Liver (tissue), 9 donors: ENCODE data around the gene BLTP3A. TPM values are rescaled to one million over a fixed set of nuclear protein-coding genes. Genes with fewer than 3 reads are reported as not detected.
"Not testable (repeated sequence)": the region's sequence is repeated elsewhere in the genome, so short reads cannot be mapped to it uniquely, and the experiment has no call there.

Experiments used
- DNase-seq: peaks from one replicate; pipeline ENCODE4 v3.0.0-alpha.2; 2017; ENCODE audit warnings: low spot score
- H3K27ac ChIP-seq, 2 donors: one replicate each; pipeline ENCODE4 v1.7.0; 2013; ENCODE audit warnings: inconsistent platforms in 2 of 2, low read length in 2 of 2, control low read depth in 1 of 2, low read depth in 1 of 2, mild to moderate bottlenecking in 1 of 2
- H3K27me3 ChIP-seq, 4 donors: one replicate each; pipeline versions ENCODE4 v1.6.1 to v1.7.0; 2013; ENCODE audit warnings: low read length in 3 of 4, inconsistent platforms in 1 of 4, mild to moderate bottlenecking in 1 of 4, moderate library complexity in 1 of 4; ENCODE audit not compliant: control insufficient read depth in 4 of 4, insufficient read depth in 4 of 4
- H3K36me3 ChIP-seq, 4 donors: one replicate each; pipeline versions ENCODE4 v1.6.1 to v1.7.0; 2013; ENCODE audit warnings: low read length in 3 of 4, mild to moderate bottlenecking in 3 of 4, low read depth in 1 of 4, moderate library complexity in 1 of 4; ENCODE audit not compliant: control insufficient read depth in 4 of 4, insufficient read depth in 3 of 4
- H3K4me1 ChIP-seq, 4 donors: one replicate each; pipeline versions ENCODE4 v1.6.1 to v1.7.0; 2013; ENCODE audit warnings: low read length in 3 of 4, mild to moderate bottlenecking in 3 of 4, moderate library complexity in 1 of 4; ENCODE audit not compliant: control insufficient read depth in 4 of 4, insufficient read depth in 4 of 4
- H3K4me3 ChIP-seq, 3 donors: one replicate each; pipeline versions ENCODE4 v1.6.1 to v1.7.0; 2013; ENCODE audit warnings: low read length in 3 of 3, control low read depth in 1 of 3, low read depth in 1 of 3, mild to moderate bottlenecking in 1 of 3
- H3K9ac ChIP-seq, 2 donors: one replicate each; pipeline ENCODE4 v1.7.0; 2013; ENCODE audit warnings: low read length in 2 of 2, mild to moderate bottlenecking in 2 of 2, moderate library complexity in 2 of 2, control low read depth in 1 of 2, low read depth in 1 of 2
- H3K9me3 ChIP-seq, 4 donors: one replicate each; pipeline versions ENCODE4 v1.6.1 to v1.7.0; 2013; ENCODE audit warnings: low read length in 3 of 4; ENCODE audit not compliant: control insufficient read depth in 4 of 4
- ATF3 ChIP-seq: IDR thresholded peaks from 2 replicates; pipeline ENCODE4 v1.6.1; 2016; ENCODE audit warnings: antibody characterized with exemption
- EGR1 ChIP-seq, 2 donors: IDR thresholded peaks; 2 replicates each; pipeline ENCODE4 v1.6.1; 2016 to 2018; ENCODE audit warnings: antibody characterized with exemption in 2 of 2, low read depth in 2 of 2
- FOXA1 ChIP-seq: IDR thresholded peaks from 2 replicates; pipeline ENCODE4 v1.6.1; 2016; ENCODE audit warnings: antibody characterized with exemption
- FOXA2 ChIP-seq: IDR thresholded peaks from 2 replicates; pipeline ENCODE4 v1.6.1; 2016; ENCODE audit warnings: antibody characterized with exemption
- HNF4A ChIP-seq, 2 donors: conservative IDR thresholded peaks; 2 replicates each; pipeline ENCODE4 v1.6.1; 2016; ENCODE audit warnings: antibody characterized with exemption in 2 of 2, mild to moderate bottlenecking in 2 of 2
- HNF4G ChIP-seq: IDR thresholded peaks from 2 replicates; pipeline ENCODE4 v1.6.1; 2016; ENCODE audit warnings: antibody characterized with exemption
- JUND ChIP-seq, 2 donors: IDR thresholded peaks; 2 replicates each; pipeline ENCODE4 v1.6.1; 2016; ENCODE audit warnings: antibody characterized with exemption in 2 of 2
- MAX ChIP-seq: IDR thresholded peaks from 2 replicates; pipeline ENCODE4 v1.6.1; 2016; ENCODE audit warnings: antibody characterized with exemption
- NR2F2 ChIP-seq: IDR thresholded peaks from 2 replicates; pipeline ENCODE4 v1.6.1; 2016; ENCODE audit warnings: antibody characterized with exemption
- RAD21 ChIP-seq, 2 donors: IDR thresholded peaks; 2 replicates each; pipeline ENCODE4 v1.6.1; 2016; ENCODE audit warnings: antibody characterized with exemption in 2 of 2, mild to moderate bottlenecking in 2 of 2
- REST ChIP-seq: IDR thresholded peaks from 2 replicates; pipeline ENCODE4 v1.6.1; 2016; ENCODE audit warnings: antibody characterized with exemption, mild to moderate bottlenecking
- RXRA ChIP-seq, 2 donors: IDR thresholded peaks; 2 replicates each; pipeline ENCODE4 v1.6.1; 2017 to 2018; ENCODE audit warnings: antibody characterized with exemption in 2 of 2, mild to moderate bottlenecking in 1 of 2
- SP1 ChIP-seq: IDR thresholded peaks from 2 replicates; pipeline ENCODE4 v1.6.1; 2018; ENCODE audit warnings: antibody characterized with exemption, mild to moderate bottlenecking
- YY1 ChIP-seq: IDR thresholded peaks from 2 replicates; pipeline ENCODE4 v1.6.1; 2016; ENCODE audit warnings: antibody characterized with exemption, mild to moderate bottlenecking
- ZBTB33 ChIP-seq: IDR thresholded peaks from 2 replicates; pipeline ENCODE4 v1.6.1; 2016; ENCODE audit warnings: antibody characterized with exemption
- WGBS: extraction: QIAGEN DNeasy Blood & Tissue Kit; methylation state at CpG from one replicate; pipeline ENCODE4 v1.1.7; 2013; 5-methylcytosine and 5-hydroxymethylcytosine counted together
- polyA plus RNA-seq, 2 donors: library from polyadenylated mRNA; stranded (reverse) in 1 of 2; unstranded in 1 of 2; fragments of 200-250 nt in 1 of 2; fragments of >200 nt in 1 of 2; fragmentation: Nextera tagmentation in 1 of 2; extraction: Ambion mirVana in 1 of 2; gene quantifications; one replicate each; pipeline versions ENCODE4 v1.2.1 to v1.2.3, GENCODE V29; 2013 to 2015
- total RNA-seq, 2 donors: library from RNA; depleted of rRNA; stranded (reverse); fragments of >200 nt; gene quantifications; one replicate each; pipeline ENCODE4 v1.2.3, GENCODE V29; 2014
- donor health status: healthy.
- donor health status: healthy.
- donor health status: healthy.
- donor health status: healthy.
- donor health status: healthy.

The BLTP3A gene
- total and polyA plus RNA-seq, 4 donors = 2.5 to 14.6 (median 7.0) TPM

- no peak for DNase-seq
- no peak overlapping the region for H3K9ac ChIP-seq
- peaks cover 0 to 2% (median 0%) of the 10 kb centered on the region in 4 donors for H3K4me1 ChIP-seq
- H3K27ac ChIP-seq = no peak overlapping the region
- H3K36me3 ChIP-seq = peaks cover 0 to 2% (median 0%) of the 10 kb centered on the region in 4 donors
- TF ChIP-seq SP1 (no peak), FOXA2 (no peak), RXRA (IDR thresholded peaks at IDR 0.05) (no peak), HNF4A (conservative IDR thresholded peaks at IDR 0.05) (no peak), MAX (no peak)
- no peak overlapping the region for H3K4me3 ChIP-seq
- WGBS = 95% methylated on average over 9 of the region's 9 CpGs
- H3K27me3 ChIP-seq = no peaks in the 10 kb centered on the region
- no peaks in the 10 kb centered on the region for H3K9me3 ChIP-seq
Observed at GRCh38 chr6:34806738-34807453, 15.0 kb downstream of the BLTP3A start.

GRCh38 chr6:34808473-34808872, 16.6 kb downstream of the BLTP3A start:
- WGBS = 99% methylated on average over 3 of the region's 3 CpGs
- not testable (repeated sequence) for H3K4me3 ChIP-seq, H3K4me1 ChIP-seq, H3K27ac ChIP-seq, DNase-seq, H3K9me3 ChIP-seq, H3K36me3 ChIP-seq, H3K27me3 ChIP-seq, H3K9ac ChIP-seq

- H3K9ac ChIP-seq, H3K27me3 ChIP-seq, H3K9me3 ChIP-seq, H3K4me1 ChIP-seq, DNase-seq, H3K27ac ChIP-seq, H3K36me3 ChIP-seq, H3K4me3 ChIP-seq: not testable (repeated sequence)
- WGBS = 77% methylated on average over 9 of the region's 9 CpGs
Observed at GRCh38 chr6:34809419-34809818, 17.5 kb downstream of the BLTP3A start.

- 94% methylated on average over 10 of the region's 10 CpGs for WGBS
- TF ChIP-seq EGR1 (IDR thresholded peaks at IDR 0.05; ENCODE audit: low read depth in 2 of 2) (no peak), REST (no peak), SP1 (no peak), FOXA1 (no peak), NR2F2 (no peak), HNF4G (no peak), MAX (no peak), RAD21 (IDR thresholded peaks at IDR 0.05) (no peak), JUND (IDR thresholded peaks at IDR 0.05) (no peak), ATF3 (no peak), YY1 (no peak), ZBTB33 (no peak)
- no peaks in the 10 kb centered on the region for H3K9me3 ChIP-seq
Observed at GRCh38 chr6:34810017-34810882, 18.4 kb downstream of the BLTP3A start.

More at GRCh38 chr6:34810017-34810882, 18.4 kb downstream of the BLTP3A start:
- Histone ChIP-seq H3K4me3 (no peak overlapping the region), H3K27me3 (no peaks in the 10 kb centered on the region), H3K4me1 (peaks cover 0 to 4% (median 0%) of the 10 kb centered on the region in 4 donors), H3K27ac (no peak overlapping the region), H3K9ac (no peak overlapping the region), H3K36me3 (no peaks in the 10 kb centered on the region)
- no peak for DNase-seq
